ENCODE results near the gene INPP5A.
"Not testable (repeated sequence)": the region's sequence is repeated elsewhere in the genome, so short reads cannot be mapped to it uniquely, and the experiment has no call there.

INPP5A gene

DNA sequence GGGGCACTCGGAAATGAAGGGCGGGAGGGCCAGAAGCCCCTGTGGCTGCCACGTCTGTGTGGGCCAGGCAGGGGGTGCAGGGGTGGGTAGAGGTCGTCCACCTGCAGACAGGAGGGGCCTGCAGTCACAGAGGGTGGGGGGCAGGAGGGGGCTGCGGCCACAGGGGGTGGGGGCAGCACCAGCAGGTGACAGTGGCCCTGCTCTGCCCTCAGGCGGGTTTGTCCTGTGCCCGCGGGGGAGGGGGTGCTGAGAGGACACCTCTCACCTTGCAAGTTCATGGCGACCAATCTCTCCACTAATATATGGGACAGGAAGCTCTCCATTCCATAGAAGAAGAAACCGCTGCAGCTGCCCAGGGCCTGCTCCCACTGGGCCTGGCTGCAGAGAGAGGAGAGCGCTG lies 274.9 kb downstream of the INPP5A start:
- Mint-ChIP-seq H3K27me3 (peaks cover 19 to 41% of the 10 kb centered on the region in 2 donors), H3K9me3 (no peaks in the 10 kb centered on the region), H3K27ac (no peak overlapping the region), H3K4me3 (no peak overlapping the region), H3K36me3 (no peaks in the 10 kb centered on the region), H3K4me1 (no peaks in the 10 kb centered on the region)
- DNase-seq (no peak), ATAC-seq (replicated peaks) (no peak)

DNA sequence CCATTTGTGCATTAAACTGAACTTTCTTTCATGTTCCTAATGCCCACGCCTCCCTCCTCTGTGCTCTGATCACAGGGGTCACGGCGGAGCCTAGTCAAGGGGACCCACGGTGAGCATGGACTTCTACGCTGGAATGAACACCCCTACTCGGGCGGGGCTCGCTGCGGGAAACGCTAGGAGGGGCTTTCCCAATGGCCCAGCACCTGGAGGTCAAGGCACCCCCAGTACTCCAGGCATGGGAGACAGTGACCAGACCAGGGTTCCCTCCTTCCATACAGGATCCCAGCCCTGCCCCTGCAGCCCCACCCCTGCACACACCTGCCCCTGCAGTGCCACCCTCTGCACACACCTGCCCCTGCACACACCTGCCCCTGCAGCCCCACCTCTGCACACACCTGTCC lies 275.4 kb downstream of the INPP5A start:
- H3K27ac Mint-ChIP-seq, result no peak overlapping the region
- no peak overlapping the region for H3K4me3 Mint-ChIP-seq
- no peaks in the 10 kb centered on the region for H3K4me1 Mint-ChIP-seq
- no peaks in the 10 kb centered on the region for H3K36me3 Mint-ChIP-seq
- no peak for ATAC-seq (replicated peaks)
- no peaks in the 10 kb centered on the region for H3K9me3 Mint-ChIP-seq
- DNase-seq, result no peak
- H3K27me3 Mint-ChIP-seq, result peaks cover 19 to 41% of the 10 kb centered on the region in 2 donors

DNA sequence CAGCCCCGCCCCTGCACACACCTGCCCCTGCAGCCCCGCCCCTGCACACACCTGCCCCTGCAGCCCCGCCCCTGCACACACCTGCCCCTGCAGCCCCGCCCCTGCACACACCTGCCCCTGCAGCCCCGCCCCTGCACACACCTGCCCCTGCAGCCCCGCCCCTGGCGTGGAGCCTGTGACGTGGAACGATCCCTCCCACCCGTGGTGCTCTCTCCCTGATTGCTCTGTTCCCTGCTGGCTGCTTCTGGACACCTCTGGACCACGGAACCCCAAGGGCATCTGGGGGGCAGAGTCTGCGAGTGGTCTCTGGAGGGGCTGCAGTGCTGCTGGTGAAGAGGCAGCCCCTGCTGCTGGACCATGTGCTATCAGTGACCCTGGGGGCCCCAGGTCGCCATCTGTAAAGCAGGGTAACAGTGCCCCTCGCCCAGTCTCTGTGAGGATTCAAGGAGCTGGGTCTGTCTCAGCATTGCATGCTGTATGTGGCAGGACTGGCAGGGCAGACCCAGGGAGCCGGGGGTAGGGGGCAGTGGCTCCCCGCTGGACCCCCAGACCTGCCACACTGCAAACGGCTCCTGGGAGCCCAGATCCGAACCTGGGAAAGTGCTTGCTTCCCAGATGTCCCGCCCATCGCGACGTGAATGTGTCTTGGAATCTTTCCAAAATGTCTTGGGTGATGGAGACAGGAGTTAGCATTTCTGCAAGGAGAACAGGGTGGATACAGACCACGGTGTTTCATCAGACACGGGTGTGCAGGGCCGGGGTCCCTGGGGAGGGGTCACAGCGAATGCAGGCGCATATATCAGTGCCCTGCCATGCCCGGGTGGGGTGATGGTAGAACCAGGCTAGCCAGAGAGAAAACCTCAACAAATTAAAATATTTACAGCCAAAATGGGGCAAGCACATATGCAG lies 276.2 kb downstream of the INPP5A start:
- H3K36me3 Mint-ChIP-seq, result no peaks in the 10 kb centered on the region
- no peaks in the 10 kb centered on the region for H3K4me1 Mint-ChIP-seq
- no peaks in the 10 kb centered on the region for H3K9me3 Mint-ChIP-seq
- no peak overlapping the region for H3K27ac Mint-ChIP-seq
- no peak overlapping the region for H3K4me3 Mint-ChIP-seq
- peaks cover 19 to 41% of the 10 kb centered on the region in 2 donors for H3K27me3 Mint-ChIP-seq
- DNase-seq (no peak), ATAC-seq (replicated peaks) (no peak)

GRCh38 chr10:132814469-132814856 lies 276.9 kb downstream of the INPP5A start:
- no peak overlapping the region for H3K4me3 Mint-ChIP-seq
- DNase-seq (no peak), ATAC-seq (replicated peaks) (no peak)
- no peaks in the 10 kb centered on the region for H3K9me3 Mint-ChIP-seq
- H3K4me1 Mint-ChIP-seq, result no peaks in the 10 kb centered on the region
- peaks cover 19 to 36% of the 10 kb centered on the region in 2 donors for H3K27me3 Mint-ChIP-seq
- no peak overlapping the region for H3K27ac Mint-ChIP-seq
- H3K36me3 Mint-ChIP-seq, result no peaks in the 10 kb centered on the region

DNA sequence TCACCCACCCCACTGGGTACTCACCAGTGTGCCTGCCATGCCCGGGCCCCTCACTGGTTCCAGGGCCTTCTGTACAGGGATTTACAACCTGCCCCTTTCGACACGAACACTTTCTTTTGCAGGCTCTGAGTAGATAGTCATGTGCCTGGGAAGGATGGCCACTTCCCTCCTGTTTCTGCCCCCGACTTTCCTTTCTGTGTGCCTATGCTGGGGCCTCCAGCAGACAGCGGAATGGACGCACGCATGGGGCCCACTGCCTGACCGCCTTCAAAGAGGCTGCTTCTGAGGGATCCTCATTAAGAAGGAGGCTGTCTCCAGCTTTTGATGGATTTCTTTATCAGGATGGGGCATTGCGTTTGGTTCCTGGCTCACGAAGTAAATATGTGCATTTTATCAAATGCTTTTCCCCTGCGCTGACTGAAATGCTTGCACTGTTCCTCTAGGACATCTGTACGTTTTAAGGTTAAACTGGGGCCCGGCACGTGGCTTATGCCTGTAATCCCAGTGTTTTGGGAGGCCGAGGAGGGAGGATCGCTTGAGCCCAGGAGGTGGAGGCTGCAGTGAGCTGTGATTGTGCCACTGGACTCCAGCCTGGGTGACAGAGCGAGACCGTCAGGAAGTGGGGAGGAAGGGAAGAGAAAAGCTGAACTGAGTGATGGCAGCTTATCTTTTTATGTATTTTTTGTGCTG lies 277.7 kb downstream of the INPP5A start:
- no peak overlapping the region for H3K4me3 Mint-ChIP-seq
- H3K9me3 Mint-ChIP-seq, result no peaks in the 10 kb centered on the region
- DNase-seq, result no peak
- peaks cover 13 to 27% of the 10 kb centered on the region in 2 donors for H3K27me3 Mint-ChIP-seq
- ATAC-seq (replicated peaks), result no peak
- no peak overlapping the region for H3K27ac Mint-ChIP-seq
- H3K4me1 Mint-ChIP-seq, result no peaks in the 10 kb centered on the region
- H3K36me3 Mint-ChIP-seq, result no peaks in the 10 kb centered on the region

- Mint-ChIP-seq H3K36me3 (no peaks in the 10 kb centered on the region), H3K4me1 (no peaks in the 10 kb centered on the region), H3K27ac (no peak overlapping the region), H3K27me3 (peaks cover 8 to 20% of the 10 kb centered on the region in 2 donors), H3K9me3 (no peaks in the 10 kb centered on the region), H3K4me3 (no peak overlapping the region)
- ATAC-seq (replicated peaks) (no peak), DNase-seq (no peak)
Measured at GRCh38 chr10:132816718-132817117, 279.1 kb downstream of the INPP5A start.

- Mint-ChIP-seq H3K27me3 (peaks cover 8 to 20% of the 10 kb centered on the region in 2 donors), H3K27ac (no peak overlapping the region), H3K9me3 (no peaks in the 10 kb centered on the region), H3K4me1 (no peaks in the 10 kb centered on the region), H3K36me3 (no peaks in the 10 kb centered on the region), H3K4me3 (no peak overlapping the region)
- ATAC-seq (replicated peaks), result no peak
- no peak for DNase-seq
Measured at GRCh38 chr10:132817701-132818211, 280.2 kb downstream of the INPP5A start.

DNA sequence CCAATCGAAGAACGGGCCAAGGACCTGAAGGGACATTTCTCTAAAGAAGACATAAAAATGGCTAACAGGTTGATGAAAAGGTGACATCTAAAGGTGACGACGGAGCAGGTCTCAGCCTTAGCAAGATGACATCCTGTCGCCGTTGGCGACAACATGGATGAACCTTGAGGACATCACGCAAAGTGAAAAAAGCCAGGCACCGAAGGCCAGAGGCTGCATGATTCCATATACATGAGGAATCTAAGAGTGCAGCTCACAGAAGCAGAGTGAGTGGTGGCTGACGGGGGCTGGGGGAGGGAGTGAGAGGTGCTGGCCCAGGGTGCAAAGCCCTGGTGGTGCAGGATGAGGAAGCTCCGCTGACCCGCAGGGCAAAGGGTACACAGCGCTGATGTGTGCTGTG lies 282.5 kb downstream of the INPP5A start:
- Mint-ChIP-seq H3K4me1 (no peaks in the 10 kb centered on the region), H3K4me3 (no peak overlapping the region), H3K36me3 (no peaks in the 10 kb centered on the region), H3K27me3 (peaks cover 8 to 9% of the 10 kb centered on the region in 2 donors), H3K9me3 (no peaks in the 10 kb centered on the region), H3K27ac (no peak overlapping the region)
- DNase-seq (no peak), ATAC-seq (replicated peaks) (no peak)

DNA sequence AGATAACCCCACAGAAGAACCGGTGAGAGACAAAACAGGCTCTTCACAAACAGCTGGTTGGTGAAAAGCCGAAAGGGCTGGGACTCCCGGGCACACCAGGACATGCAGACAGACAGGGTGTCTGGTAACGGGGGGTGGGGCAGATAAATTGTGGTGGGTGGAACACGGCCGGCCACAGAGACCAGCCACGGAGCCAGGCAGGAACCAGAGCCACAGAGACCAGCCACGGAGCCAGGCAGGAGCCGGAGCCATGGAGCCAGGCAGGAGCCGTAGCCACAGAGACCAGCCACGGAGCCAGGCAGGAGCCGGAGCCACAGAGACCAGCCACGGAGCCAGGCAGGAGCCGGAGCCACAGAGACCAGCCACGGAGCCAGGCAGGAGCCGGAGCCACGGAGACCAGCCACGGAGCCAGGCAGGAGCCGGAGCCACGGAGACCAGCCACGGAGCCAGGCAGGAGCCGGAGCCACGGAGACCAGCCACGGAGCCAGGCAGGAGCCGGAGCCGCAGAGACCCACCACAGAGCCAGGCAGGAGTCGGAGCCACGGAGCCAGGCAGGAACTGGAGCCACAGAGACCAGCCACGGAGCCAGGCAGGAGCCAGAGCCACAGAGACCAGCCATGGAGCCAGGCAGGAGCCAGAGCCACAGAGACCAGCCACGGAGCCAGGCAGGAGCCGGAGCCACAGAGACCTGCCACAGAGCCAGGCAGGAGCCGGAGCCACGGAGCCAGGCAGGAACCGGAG lies 288.4 kb downstream of the INPP5A start:
- Mint-ChIP-seq H3K4me3 (peak overlapping the region in 1 of 2 donors; percentile 50), H3K27ac (peak overlapping the region; percentile 86), H3K27me3 (peaks cover 0 to 10% of the 10 kb centered on the region in 2 donors)
- not testable (repeated sequence) for H3K9me3 Mint-ChIP-seq; DNase-seq; ATAC-seq (replicated peaks); H3K4me1 Mint-ChIP-seq; H3K36me3 Mint-ChIP-seq

DNA sequence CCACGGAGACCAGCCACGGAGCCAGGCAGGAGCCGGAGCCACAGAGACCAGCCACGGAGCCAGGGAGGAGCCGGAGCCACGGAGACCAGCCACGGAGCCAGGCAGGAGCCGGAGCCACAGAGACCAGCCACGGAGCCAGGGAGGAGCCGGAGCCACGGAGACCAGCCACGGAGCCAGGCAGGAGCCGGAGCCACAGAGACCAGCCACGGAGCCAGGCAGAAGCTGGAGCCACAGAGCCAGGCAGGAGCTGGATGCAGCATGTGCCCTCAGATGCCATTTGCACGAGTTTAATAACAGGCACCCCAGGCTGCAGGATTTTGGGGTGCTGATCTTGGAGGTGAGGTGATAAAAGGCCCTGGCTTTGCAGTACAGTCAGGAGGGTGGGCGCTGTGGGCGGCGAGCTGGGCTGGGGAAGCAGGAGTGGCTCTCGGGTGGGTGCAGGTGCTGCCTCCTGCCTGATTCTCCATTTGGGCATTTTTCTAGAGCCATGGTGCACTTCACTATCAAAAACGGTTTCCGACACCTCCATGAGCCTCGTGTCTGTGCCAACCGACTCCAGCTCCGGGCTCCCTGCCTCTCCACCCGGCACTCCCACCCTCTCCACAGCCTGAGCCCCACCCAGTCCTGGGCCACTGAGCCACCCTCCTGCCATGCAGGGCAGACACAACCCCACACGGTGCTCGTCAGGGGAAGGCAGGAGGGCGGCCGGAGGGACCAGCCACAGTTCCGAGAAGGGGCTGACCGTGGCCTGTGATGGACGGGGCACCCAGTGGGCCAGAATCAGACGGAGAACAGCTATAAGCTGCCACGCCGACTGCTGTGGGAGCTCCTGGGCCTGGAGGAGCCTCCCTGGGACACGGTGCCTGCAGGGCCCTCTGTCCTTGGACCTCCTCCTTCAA lies 289.2 kb downstream of the INPP5A start:
- no peak for ATAC-seq (replicated peaks)
- Mint-ChIP-seq H3K27me3 (peaks cover 0 to 18% of the 10 kb centered on the region in 2 donors), H3K4me1 (no peaks in the 10 kb centered on the region), H3K9me3 (peaks cover 0 to 1% of the 10 kb centered on the region in 2 donors), H3K36me3 (no peaks in the 10 kb centered on the region), H3K27ac (peak overlapping the region; percentile 42), H3K4me3 (no peak overlapping the region)
- no peak for DNase-seq

DNA sequence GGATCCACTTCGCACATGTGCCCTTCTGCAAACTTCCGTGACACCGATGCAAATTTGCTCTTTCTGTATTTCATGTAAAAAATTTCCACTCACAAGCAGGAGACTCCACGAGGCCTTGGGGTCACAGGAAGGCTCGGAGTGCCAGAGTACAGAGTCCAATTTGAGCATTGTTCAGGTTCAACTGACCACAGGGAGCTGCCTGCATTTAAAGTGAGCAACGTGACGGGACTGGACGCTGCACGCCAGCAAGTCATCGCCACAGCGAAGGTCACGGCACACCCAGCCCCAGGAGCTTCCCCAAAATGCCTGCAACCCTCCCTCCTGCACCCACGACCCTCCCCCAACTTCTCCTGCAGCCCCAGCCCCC lies 289.8 kb downstream of the INPP5A start:
- Mint-ChIP-seq H3K9me3 (peaks cover 0 to 1% of the 10 kb centered on the region in 2 donors), H3K4me1 (no peaks in the 10 kb centered on the region), H3K4me3 (no peak overlapping the region), H3K27ac (peak overlapping the region; percentile 44), H3K36me3 (no peaks in the 10 kb centered on the region), H3K27me3 (peaks cover 0 to 25% of the 10 kb centered on the region in 2 donors)
- ATAC-seq (replicated peaks) (no peak), DNase-seq (no peak)

GRCh38 chr10:132827861-132828539 lies 290.4 kb downstream of the INPP5A start:
- H3K9me3 Mint-ChIP-seq, result peaks cover 0 to 1% of the 10 kb centered on the region in 2 donors
- DNase-seq (no peak), ATAC-seq (replicated peaks) (no peak)
- H3K27me3 Mint-ChIP-seq, result peaks cover 0 to 26% of the 10 kb centered on the region in 2 donors
- no peaks in the 10 kb centered on the region for H3K36me3 Mint-ChIP-seq
- H3K4me1 Mint-ChIP-seq, result no peaks in the 10 kb centered on the region
- H3K4me3 Mint-ChIP-seq, result no peak overlapping the region
- peak overlapping the region; percentile 44 for H3K27ac Mint-ChIP-seq

DNA sequence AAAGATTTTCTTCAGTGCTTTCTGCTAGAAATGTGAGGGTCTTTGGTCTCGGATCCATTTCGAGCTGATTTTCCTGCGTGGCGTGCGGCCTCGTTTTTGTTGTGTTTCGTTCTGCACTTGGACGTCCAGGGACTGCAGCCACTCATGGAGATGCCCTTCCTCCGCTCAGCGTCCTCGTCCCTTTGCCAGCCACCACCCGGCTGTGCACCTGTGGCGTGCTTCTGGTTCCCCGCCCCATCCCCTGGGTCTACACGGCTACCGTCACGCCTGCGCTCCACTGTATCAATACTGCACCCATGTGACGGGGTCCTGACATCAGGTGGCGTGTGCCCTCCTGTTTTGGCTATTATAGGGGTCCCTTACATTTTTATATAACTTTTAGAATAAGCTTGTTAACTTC lies 291.1 kb downstream of the INPP5A start:
- Mint-ChIP-seq H3K36me3 (no peaks in the 10 kb centered on the region), H3K27ac (no peak overlapping the region), H3K27me3 (peaks cover 0 to 26% of the 10 kb centered on the region in 2 donors), H3K4me3 (no peak overlapping the region), H3K9me3 (peaks cover 0 to 1% of the 10 kb centered on the region in 2 donors), H3K4me1 (no peaks in the 10 kb centered on the region)
- ATAC-seq (replicated peaks), result no peak
- no peak for DNase-seq
